ENCODE results near the gene FSIP1.

Gene FSIP1

GRCh38 chr15:39581793-39582285, 200.8 kb downstream of the FSIP1 start:
- H3K4me1 ChIP-seq = 0 out of 2 replicates have a peak, but pooled peaks cover 3% of the 10 kb centered on the region
- peaks cover 48% of the 10 kb centered on the region for H3K27me3 ChIP-seq
- no peak overlapping the region for H3K4me3 ChIP-seq (ENCODE audit: low read depth, low read length)
- no peak for DNase-seq
- TF ChIP-seq CTCF (IDR thresholded peaks at IDR 0.05; ENCODE audit: low read depth, low read length) = 0 out of 2 replicates have a peak, but pooled peaks have one; percentile 5
- H3K36me3 ChIP-seq = no peaks in the 10 kb centered on the region
- no peaks in the 10 kb centered on the region for H3K9me3 ChIP-seq

GRCh38 chr15:39581242-39581792, 201.3 kb downstream of the FSIP1 start:
- no peak overlapping the region for H3K4me3 ChIP-seq (ENCODE audit: low read depth, low read length)
- H3K9me3 ChIP-seq = no peaks in the 10 kb centered on the region
- H3K27me3 ChIP-seq = peaks cover 48% of the 10 kb centered on the region
- DNase-seq = no peak
- H3K4me1 ChIP-seq = 0 out of 2 replicates have a peak, but pooled peaks cover 3% of the 10 kb centered on the region
- no peak for TF ChIP-seq CTCF (IDR thresholded peaks at IDR 0.05; ENCODE audit: low read depth, low read length)
- H3K36me3 ChIP-seq = no peaks in the 10 kb centered on the region

- peaks cover 48% of the 10 kb centered on the region for H3K27me3 ChIP-seq
- DNase-seq = no peak
- H3K9me3 ChIP-seq = no peaks in the 10 kb centered on the region
- H3K36me3 ChIP-seq = no peaks in the 10 kb centered on the region
- TF ChIP-seq CTCF (IDR thresholded peaks at IDR 0.05; ENCODE audit: low read depth, low read length) = no peak
- H3K4me1 ChIP-seq = 0 out of 2 replicates have a peak, but pooled peaks cover 3% of the 10 kb centered on the region
- peak within 1 kb of the TSS; percentile 40 for H3K4me3 ChIP-seq (ENCODE audit: low read depth, low read length)
These were observed 202.0 kb downstream of the FSIP1 start, which contains the start of gene THBS1 for GRCh38 chr15:39580485-39581241. TSS of gene THBS1 (plus strand) at chr15:39581079. CDS start at chr15:39581858, 779 bp downstream.

GRCh38 chr15:39580117-39580484, 202.5 kb downstream of the FSIP1 start:
- no peaks in the 10 kb centered on the region for H3K9me3 ChIP-seq
- peaks cover 49% of the 10 kb centered on the region for H3K27me3 ChIP-seq
- peak; percentile 87 for TF ChIP-seq CTCF (IDR thresholded peaks at IDR 0.05; ENCODE audit: low read depth, low read length)
- peak; percentile 89 for DNase-seq
- H3K36me3 ChIP-seq = no peaks in the 10 kb centered on the region
- peak overlapping the region; percentile 40 for H3K4me3 ChIP-seq (ENCODE audit: low read depth, low read length)
- no peaks in the 10 kb centered on the region for H3K4me1 ChIP-seq

- Histone ChIP-seq H3K9me3 (no peaks in the 10 kb centered on the region), H3K36me3 (no peaks in the 10 kb centered on the region), H3K4me1 (no peaks in the 10 kb centered on the region), H3K27me3 (peaks cover 52% of the 10 kb centered on the region), H3K4me3 (ENCODE audit: low read depth, low read length) (no peak overlapping the region)
- TF ChIP-seq CTCF (IDR thresholded peaks at IDR 0.05; ENCODE audit: low read depth, low read length) = no peak
- DNase-seq = no peak
These were observed 203.0 kb downstream of the FSIP1 start for GRCh38 chr15:39579487-39580116.
